CD14-positive monocyte (primary cell): ENCODE measurements around the gene OSGEP. TPM values are rescaled to one million over a fixed set of nuclear protein-coding genes. Genes with fewer than 3 reads are reported as not detected.
A peak's percentile ranks its signal among the peaks of the same experiment; 100 is the strongest.

Source experiments
- DNase-seq, 3 donors: peaks; one replicate each; pipeline ENCODE4 v3.0.0-alpha.2; 2011 to 2022
- H2AFZ ChIP-seq: 2 replicates; pipeline ENCODE4 v1.6.0; 2012; ENCODE audit warnings: mild to moderate bottlenecking, low read depth, low read length, inconsistent platforms; ENCODE audit not compliant: insufficient read depth, poor library complexity, severe bottlenecking
- H3K27ac ChIP-seq, 2 donors: 1 replicate in 1 of 2; 2 replicates in 1 of 2; pipeline ENCODE4 v1.5.1; 2012 to 2013; ENCODE audit warnings: low read length in 2 of 2, control low read depth in 1 of 2, inconsistent platforms in 1 of 2, low read depth in 1 of 2, mild to moderate bottlenecking in 1 of 2
- H3K27me3 ChIP-seq, 2 donors: one replicate each; pipeline versions ENCODE4 v1.6.0 to v1.6.1; 2011 to 2013; ENCODE audit warnings: low read length in 2 of 2; ENCODE audit not compliant: control insufficient read depth in 2 of 2, insufficient read depth in 2 of 2
- H3K36me3 ChIP-seq, 2 donors: replicated peaks in 1 of 2; 1 replicate in 1 of 2; 2 replicates in 1 of 2; pipeline versions ENCODE4 v1.5.1 to v1.6.1; 2012 to 2013; ENCODE audit warnings: low read length in 2 of 2, control low read depth in 1 of 2, inconsistent platforms in 1 of 2, mild to moderate bottlenecking in 1 of 2; ENCODE audit not compliant: insufficient read depth in 2 of 2, control insufficient read depth in 1 of 2
- H3K4me1 ChIP-seq, 2 donors: 1 replicate in 1 of 2; 2 replicates in 1 of 2; pipeline versions ENCODE4 v1.5.1 to v1.6.1; 2012 to 2013; ENCODE audit warnings: low read length in 2 of 2, control low read depth in 1 of 2, inconsistent platforms in 1 of 2, mild to moderate bottlenecking in 1 of 2, moderate library complexity in 1 of 2; ENCODE audit not compliant: insufficient read depth in 2 of 2, control insufficient read depth in 1 of 2
- H3K4me2 ChIP-seq: replicated peaks from 2 replicates; pipeline ENCODE3; 2012; ENCODE audit warnings: low read length, moderate library complexity, mild to moderate bottlenecking; ENCODE audit not compliant: poor library complexity, severe bottlenecking; ENCODE audit errors: extremely low read depth
- H3K4me3 ChIP-seq, 3 experiments: fragments of 200-600 bp in 1 of 3; sonication (generic) in 1 of 3; replicated peaks in 1 of 3; 1 replicate in 2 of 3; 2 replicates in 1 of 3; pipeline ENCODE4 v1.5.1; 2011 to 2013; ENCODE audit warnings: low read length in 3 of 3, mild to moderate bottlenecking in 3 of 3, control low read depth in 2 of 3, low read depth in 2 of 3, inconsistent platforms in 1 of 3, moderate library complexity in 1 of 3
- H3K79me2 ChIP-seq: 2 replicates; pipeline ENCODE4 v1.6.0; 2012; ENCODE audit warnings: mild to moderate bottlenecking, control low read depth, inconsistent platforms, low read length, moderate library complexity; ENCODE audit not compliant: insufficient read depth
- H3K9ac ChIP-seq: 2 replicates; pipeline ENCODE4 v1.6.0; 2017; ENCODE audit warnings: low read length, mild to moderate bottlenecking; ENCODE audit not compliant: insufficient read depth, poor library complexity, severe bottlenecking
- H3K9me3 ChIP-seq, 2 donors: replicated peaks in 1 of 2; 1 replicate in 1 of 2; 2 replicates in 1 of 2; pipeline versions ENCODE4 v1.5.1 to v1.6.1; 2012 to 2013; ENCODE audit warnings: low read length in 2 of 2, control low read depth in 1 of 2; ENCODE audit not compliant: control insufficient read depth in 1 of 2, insufficient read depth in 1 of 2
- H4K20me1 ChIP-seq: 2 replicates; pipeline ENCODE4 v1.6.0; 2012; ENCODE audit warnings: mild to moderate bottlenecking, low read length, control low read depth, moderate library complexity; ENCODE audit not compliant: insufficient read depth
- H3K27ac Mint-ChIP-seq, 7 donors: one replicate each; pipeline ENCODE4 v1.8.0; 2020; ENCODE audit warnings: mild to moderate bottlenecking in 7 of 7, mixed read lengths in 7 of 7, moderate library complexity in 6 of 7, inconsistent platforms in 2 of 7
- H3K27me3 Mint-ChIP-seq, 3 donors: one replicate each; pipeline ENCODE4 v1.8.0; 2021 to 2022; ENCODE audit warnings: low read depth in 3 of 3, mild to moderate bottlenecking in 3 of 3, mixed read lengths in 3 of 3, moderate library complexity in 3 of 3, inconsistent platforms in 1 of 3
- H3K36me3 Mint-ChIP-seq, 2 donors: one replicate each; pipeline ENCODE4 v1.8.0; 2020; ENCODE audit warnings: mixed read lengths in 2 of 2, inconsistent platforms in 1 of 2, mild to moderate bottlenecking in 1 of 2
- H3K4me1 Mint-ChIP-seq: one replicate; pipeline ENCODE4 v1.8.0; 2020; ENCODE audit warnings: mild to moderate bottlenecking, mixed read lengths
- H3K4me3 Mint-ChIP-seq, 2 donors: one replicate each; pipeline ENCODE4 v1.8.0; 2020; ENCODE audit warnings: mild to moderate bottlenecking in 2 of 2, mixed read lengths in 2 of 2, moderate library complexity in 1 of 2
- H3K9me3 Mint-ChIP-seq, 7 donors: one replicate each; pipeline ENCODE4 v1.8.0; 2020 to 2022; ENCODE audit warnings: mixed read lengths in 7 of 7, mild to moderate bottlenecking in 6 of 7, moderate library complexity in 6 of 7, inconsistent platforms in 2 of 7
- WGBS: methylation state at CpG from one replicate; pipeline ENCODE4 v1.1.5; 2013; ENCODE audit warnings: missing lambda C conversion rate; ENCODE audit not compliant: insufficient coverage; 5-methylcytosine and 5-hydroxymethylcytosine counted together
- intact Hi-C, 2 donors: fragments of 100-400 bp; cut with micrococcal nuclease; formaldehyde crosslinking; loops; one replicate each; pipeline versions ENCODE4 v1.15.0 to v1.15.1; 2023
- polyA plus RNA-seq, 3 donors: library from polyadenylated mRNA; depleted of rRNA in 1 of 3; unstranded in 2 of 3; stranded (reverse) in 1 of 3; fragments of 300-500 nt in 2 of 3; fragments of >200 nt in 1 of 3; fragmentation: Illumina TruSeq in 2 of 3; gene quantifications; 1 replicate in 2 of 3; 2 replicates in 1 of 3; pipeline ENCODE4 v1.2.3, GENCODE V29; 2012 to 2021
- TF ChIP-seq, protein P1 (sequence below): fragments of 200-600 bp; IDR thresholded peaks from one replicate; pipeline ENCODE4 v1.8.0; 2022; ENCODE audit warnings: antibody characterized with exemption, mild to moderate bottlenecking

OSGEP gene
- polyA plus RNA-seq, 3 donors = 34.7 to 112 (median 40.0) TPM

DNA sequence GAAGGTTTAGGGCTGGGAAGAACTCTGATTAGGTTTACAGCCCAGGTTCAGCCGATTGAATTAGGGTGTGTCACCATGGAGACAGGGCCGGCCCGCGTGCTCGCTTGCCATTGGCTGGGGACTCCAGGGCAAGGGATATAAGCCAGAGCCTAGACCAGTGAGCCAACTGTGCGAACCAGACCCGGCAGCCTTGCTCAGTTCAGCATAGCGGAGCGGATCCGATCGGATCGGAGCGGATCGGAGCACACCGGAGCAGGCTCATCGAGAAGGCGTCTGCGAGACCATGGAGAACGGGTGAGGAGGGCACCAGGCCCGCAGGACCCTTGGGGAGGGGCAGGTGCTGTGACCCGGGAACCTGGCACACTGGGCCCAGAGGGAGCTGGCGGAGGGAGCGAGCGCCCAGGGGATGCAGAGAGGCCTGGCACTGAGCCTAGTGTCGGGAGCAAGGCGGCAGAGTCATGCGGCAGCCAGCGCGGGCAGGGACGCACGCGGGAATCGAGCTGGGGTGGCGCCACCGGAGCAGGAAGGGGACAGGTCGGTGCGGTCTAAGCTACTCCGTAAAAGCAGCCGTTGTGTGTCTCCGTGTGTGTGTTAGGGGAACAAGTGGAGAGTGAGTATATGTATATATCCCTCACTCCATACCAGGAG is 14.8 kb upstream of the OSGEP start, which contains the start of gene PNP:
Gene PNP (plus strand): TSS at position 165 of the 648 bp plus-strand sequence. CDS start 119 bp downstream, at position 284.
- Histone ChIP-seq H3K27me3 (no peaks in the 10 kb centered on the region), H2AFZ (peak within 1 kb of the TSS; percentile 67), H3K36me3 (peaks cover 26 to 27% of the 10 kb centered on the region in 2 donors), H3K27ac (peak within 1 kb of the TSS; percentile 97 to 100), H3K4me3 (peak within 1 kb of the TSS; percentile 75 to 93 (median 87)), H3K4me1 (peaks cover 26 to 35% of the 10 kb centered on the region in 2 donors), H4K20me1 (peaks cover 42% of the 10 kb centered on the region), H3K79me2 (peaks cover 49% of the 10 kb centered on the region), H3K4me2 (peak within 1 kb of the TSS; percentile 87), H3K9me3 (no peaks in the 10 kb centered on the region), H3K9ac (peak within 1 kb of the TSS; percentile 100)
- Mint-ChIP-seq H3K4me1 (peaks cover 34% of the 10 kb centered on the region), H3K27me3 (peaks cover 0 to 3% (median 1%) of the 10 kb centered on the region in 3 donors), H3K4me3 (peak within 1 kb of the TSS; percentile 98 to 100), H3K27ac (peak within 1 kb of the TSS; percentile 97 to 100 (median 99)), H3K9me3 (no peaks in the 10 kb centered on the region), H3K36me3 (peaks cover 32 to 35% of the 10 kb centered on the region in 2 donors)
- TF ChIP-seq, protein P1, sequence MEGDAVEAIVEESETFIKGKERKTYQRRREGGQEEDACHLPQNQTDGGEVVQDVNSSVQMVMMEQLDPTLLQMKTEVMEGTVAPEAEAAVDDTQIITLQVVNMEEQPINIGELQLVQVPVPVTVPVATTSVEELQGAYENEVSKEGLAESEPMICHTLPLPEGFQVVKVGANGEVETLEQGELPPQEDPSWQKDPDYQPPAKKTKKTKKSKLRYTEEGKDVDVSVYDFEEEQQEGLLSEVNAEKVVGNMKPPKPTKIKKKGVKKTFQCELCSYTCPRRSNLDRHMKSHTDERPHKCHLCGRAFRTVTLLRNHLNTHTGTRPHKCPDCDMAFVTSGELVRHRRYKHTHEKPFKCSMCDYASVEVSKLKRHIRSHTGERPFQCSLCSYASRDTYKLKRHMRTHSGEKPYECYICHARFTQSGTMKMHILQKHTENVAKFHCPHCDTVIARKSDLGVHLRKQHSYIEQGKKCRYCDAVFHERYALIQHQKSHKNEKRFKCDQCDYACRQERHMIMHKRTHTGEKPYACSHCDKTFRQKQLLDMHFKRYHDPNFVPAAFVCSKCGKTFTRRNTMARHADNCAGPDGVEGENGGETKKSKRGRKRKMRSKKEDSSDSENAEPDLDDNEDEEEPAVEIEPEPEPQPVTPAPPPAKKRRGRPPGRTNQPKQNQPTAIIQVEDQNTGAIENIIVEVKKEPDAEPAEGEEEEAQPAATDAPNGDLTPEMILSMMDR = no peak
- DNase-seq = peak; percentile 90 to 95 (median 93)
- intact Hi-C loops = loop anchor here (10.0 kb wide), 2 partner anchors 55 to 635 kb away; partner anchors contain the start of genes TEP1 (in 1 of the 2) and TMEM253 (in 1 of the 2)
- under 1% methylated on average over 33 of the region's 40 CpGs for WGBS

DNA sequence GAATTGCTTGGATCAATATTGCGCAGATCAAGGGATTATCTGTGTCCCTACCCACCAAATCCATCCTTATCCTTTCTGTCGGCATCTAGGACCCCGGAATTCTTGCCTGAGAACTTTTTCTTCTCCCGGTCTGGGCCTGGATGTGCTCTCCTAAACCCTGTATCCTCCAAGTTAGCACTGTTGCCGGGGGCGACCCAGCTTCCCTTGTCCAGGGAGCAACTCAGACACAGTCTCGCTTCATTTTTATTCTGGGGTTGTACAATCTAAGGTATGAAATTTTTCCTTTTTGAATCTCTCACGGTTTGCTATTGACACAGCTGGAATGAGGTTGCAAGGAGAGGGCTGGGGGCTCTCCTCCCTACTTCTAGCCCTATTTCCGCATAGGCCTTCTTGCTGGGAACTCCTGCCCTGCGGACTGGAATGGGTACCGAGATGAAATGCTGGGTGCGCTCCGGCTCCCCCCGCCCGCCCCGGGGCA is 14.2 kb upstream of the OSGEP start:
- no peaks in the 10 kb centered on the region for H3K27me3 ChIP-seq
- H3K9me3 ChIP-seq = no peaks in the 10 kb centered on the region
- peaks cover 21 to 22% of the 10 kb centered on the region in 2 donors for H3K36me3 ChIP-seq
- Mint-ChIP-seq H3K36me3 (peaks cover 26 to 29% of the 10 kb centered on the region in 2 donors), H3K4me1 (peaks cover 34% of the 10 kb centered on the region), H3K27me3 (peaks cover under 1 to 3% (median 1%) of the 10 kb centered on the region in 3 donors), H3K27ac (peak overlapping the region; percentile 97 to 100 (median 99)), H3K4me3 (peak overlapping the region; percentile 98 to 100), H3K9me3 (no peaks in the 10 kb centered on the region)
- H3K27ac ChIP-seq = peak overlapping the region; percentile 97 to 100
- peaks cover 44% of the 10 kb centered on the region for H3K79me2 ChIP-seq
- peaks cover 26 to 35% of the 10 kb centered on the region in 2 donors for H3K4me1 ChIP-seq
- peaks cover 37% of the 10 kb centered on the region for H4K20me1 ChIP-seq
- H3K4me3 ChIP-seq = peak overlapping the region; percentile 75 to 93 (median 87)
- peak overlapping the region; percentile 67 for H2AFZ ChIP-seq
- no peak for DNase-seq
- intact Hi-C loops = loop anchor here (10.0 kb wide), 2 partner anchors 54 to 636 kb away; partner anchors contain the start of genes TEP1 (in 1 of the 2) and TMEM253 (in 1 of the 2)
- H3K4me2 ChIP-seq = peak overlapping the region; percentile 87
- TF ChIP-seq, protein P1 = no peak
- 36% methylated on average over 9 of the region's 16 CpGs for WGBS
- H3K9ac ChIP-seq = peak overlapping the region; percentile 100
